B cell (primary cell): ENCODE results near the gene MAP2K5. TPM values are rescaled to one million over a fixed set of nuclear protein-coding genes. Genes with fewer than 3 reads are reported as not detected.

Experiments
- ATAC-seq: fragments of 200-7000 bp; cut with Tn5 transposase; one replicate; pipeline ENCODE4 v1.10.0; 2021; ENCODE audit warnings: low read depth, mild to moderate bottlenecking, moderate number of reproducible peaks, moderate library complexity
- CTCF ChIA-PET: fragments of 350-600 bp; sonication (Branson Sonifier 250); formaldehyde crosslinking; loops from one replicate; lab custom pipeline; 2021; ENCODE audit warnings: antibody characterized with exemption, inconsistent platforms; lab: Charles Lee
- POLR2A ChIA-PET: fragments of 350-600 bp; sonication (Branson Sonifier 250); formaldehyde crosslinking; loops from one replicate; lab custom pipeline; 2021; ENCODE audit warnings: antibody characterized with exemption; lab: Charles Lee
- DNase-seq: peaks from one replicate; pipeline ENCODE4 v3.0.0; 2013
- H2AFZ ChIP-seq: 2 replicates; pipeline ENCODE4 v1.6.1; 2012; ENCODE audit warnings: mild to moderate bottlenecking, low read depth, low read length; ENCODE audit not compliant: insufficient read depth, poor library complexity, severe bottlenecking
- H3K27ac ChIP-seq, 2 donors: 1 replicate in 1 of 2; 2 replicates in 1 of 2; pipeline ENCODE4 v1.5.1; 2012 to 2013; ENCODE audit warnings: low read length in 2 of 2, mild to moderate bottlenecking in 2 of 2, moderate library complexity in 1 of 2
- H3K27me3 ChIP-seq, 4 experiments: fragments of 200-600 bp in 1 of 4; sonication (generic) in 1 of 4; replicated peaks in 1 of 4; 1 replicate in 2 of 4; 2 replicates in 2 of 4; pipeline versions ENCODE4 v1.6.1 to v1.7.0; 2013 to 2016; ENCODE audit warnings: low read length in 3 of 4, mild to moderate bottlenecking in 2 of 4, mixed read lengths in 1 of 4, moderate library complexity in 1 of 4; ENCODE audit not compliant: insufficient read depth in 4 of 4, control insufficient read depth in 3 of 4; ENCODE audit errors: control extremely low read depth in 1 of 4
- H3K36me3 ChIP-seq, 2 experiments: replicated peaks in 1 of 2; 1 replicate in 1 of 2; 2 replicates in 1 of 2; pipeline versions ENCODE4 v1.6.1 to v1.7.1; 2013; ENCODE audit warnings: low read length in 1 of 2; ENCODE audit not compliant: insufficient read depth in 2 of 2, control insufficient read depth in 1 of 2; ENCODE audit errors: control extremely low read depth in 1 of 2, extremely low read depth in 1 of 2
- H3K4me1 ChIP-seq, 2 donors: fragments of 200-600 bp in 1 of 2; sonication (generic) in 1 of 2; 1 replicate in 1 of 2; 2 replicates in 1 of 2; pipeline versions ENCODE4 v1.5.1 to v1.6.1; 2013 to 2017; ENCODE audit warnings: low read length in 2 of 2; ENCODE audit not compliant: control insufficient read depth in 2 of 2, insufficient read depth in 2 of 2
- H3K4me2 ChIP-seq: replicated peaks from 2 replicates; pipeline ENCODE3; 2012; ENCODE audit warnings: mild to moderate bottlenecking, low read depth, low read length; ENCODE audit not compliant: poor library complexity, severe bottlenecking
- H3K4me3 ChIP-seq, 5 experiments: fragments of 200-600 bp in 1 of 5; sonication (generic) in 1 of 5; 1 replicate in 3 of 5; 2 replicates in 2 of 5; pipeline versions ENCODE4 v1.5.1 to v1.7.0; 2011 to 2016; ENCODE audit warnings: low read length in 4 of 5, mild to moderate bottlenecking in 4 of 5, low read depth in 2 of 5, control low read depth in 1 of 5, moderate library complexity in 1 of 5; ENCODE audit not compliant: insufficient read depth in 1 of 5; ENCODE audit errors: control extremely low read depth in 1 of 5, extremely low read depth in 1 of 5
- H3K79me2 ChIP-seq: fragments of 200-600 bp; sonication (generic); one replicate; pipeline ENCODE4 v1.6.0; 2016; ENCODE audit warnings: low read length; ENCODE audit not compliant: control insufficient read depth, insufficient read depth
- H3K9ac ChIP-seq: fragments of 200-600 bp; sonication (generic); 2 replicates; pipeline ENCODE4 v1.6.1; 2017; ENCODE audit warnings: mild to moderate bottlenecking, low read length, moderate library complexity
- H3K9me3 ChIP-seq, 3 donors: one replicate each; pipeline versions ENCODE4 v1.6.1 to v1.7.1; 2013; ENCODE audit warnings: low read length in 2 of 3; ENCODE audit not compliant: control insufficient read depth in 2 of 3, insufficient read depth in 1 of 3; ENCODE audit errors: control extremely low read depth in 1 of 3
- H4K20me1 ChIP-seq: 2 replicates; pipeline ENCODE4 v1.6.0; 2012; ENCODE audit warnings: mild to moderate bottlenecking, low read length; ENCODE audit not compliant: insufficient read depth, control insufficient read depth, poor library complexity, severe bottlenecking
- H3K27ac Mint-ChIP-seq: one replicate; pipeline ENCODE4 v1.8.0; 2021; ENCODE audit warnings: mixed read lengths
- H3K27me3 Mint-ChIP-seq: one replicate; pipeline ENCODE4 v1.8.0; 2021; ENCODE audit warnings: mixed read lengths
- H3K4me1 Mint-ChIP-seq: one replicate; pipeline ENCODE4 v1.8.0; 2021; ENCODE audit warnings: mixed read lengths
- H3K4me3 Mint-ChIP-seq: one replicate; pipeline ENCODE4 v1.8.0; 2021; ENCODE audit warnings: mixed read lengths
- H3K9me3 Mint-ChIP-seq: one replicate; pipeline ENCODE4 v1.8.0; 2022; ENCODE audit warnings: mixed read lengths; ENCODE audit not compliant: insufficient read depth
- EZH2 ChIP-seq: IDR thresholded peaks from 2 replicates; pipeline ENCODE4 v1.6.1; 2012; ENCODE audit warnings: borderline replicate concordance, low read depth, mild to moderate bottlenecking, moderate library complexity, low read length; ENCODE audit not compliant: insufficient read depth, poor library complexity, severe bottlenecking
- WGBS: methylation state at CpG from one replicate; pipeline ENCODE4 v1.1.5; 2013; ENCODE audit warnings: missing lambda C conversion rate; ENCODE audit not compliant: insufficient coverage; 5-methylcytosine and 5-hydroxymethylcytosine counted together
- intact Hi-C: fragments of 100-400 bp; cut with micrococcal nuclease; formaldehyde crosslinking; loops from one replicate; pipeline ENCODE4 v1.10.0; 2022
- polyA plus RNA-seq: library from polyadenylated mRNA; depleted of rRNA; stranded (reverse); fragments of >200 nt; gene quantifications from 2 replicates; pipeline ENCODE4 v1.2.3, GENCODE V29; 2012
- total RNA-seq, 2 donors: library from RNA; stranded (reverse); fragments of 120-200 nt in 1 of 2; gene quantifications; 1 replicate in 1 of 2; 2 replicates in 1 of 2; pipeline versions ENCODE4 v1.2.3 to v1.2.4, GENCODE V29; 2013 to 2022
- TF ChIP-seq, protein P1 (sequence below): fragments of 200-600 bp; IDR thresholded peaks from one replicate; pipeline ENCODE4 v1.8.0; 2022; ENCODE audit warnings: antibody characterized with exemption, mild to moderate bottlenecking

The MAP2K5 gene
- total and polyA plus RNA-seq, 2 donors (not counting 1 experiment from before 2014, with no cell fraction given), result 11.1 to 40.0 TPM

DNA sequence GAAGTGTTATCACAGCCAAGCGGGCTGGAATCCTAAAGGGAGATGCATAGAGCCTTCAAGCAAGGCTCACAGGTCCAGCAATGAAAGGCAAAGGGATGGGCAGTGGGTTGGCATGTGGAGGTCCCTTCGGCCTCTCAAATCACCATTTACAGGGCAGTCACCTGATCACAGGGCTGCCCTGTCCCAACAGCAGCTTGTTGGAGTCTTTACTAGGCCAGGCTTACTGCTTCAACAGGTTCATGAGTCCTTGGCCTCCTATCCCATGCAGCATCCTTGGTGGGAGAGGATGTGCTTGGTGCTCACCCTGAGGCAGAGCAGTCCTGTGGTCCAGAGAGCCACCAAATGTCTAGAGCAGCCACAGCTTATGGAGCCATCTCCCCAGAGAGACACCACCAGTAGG lies 258.6 kb downstream of the MAP2K5 start:
- no peak for ATAC-seq
- H3K9ac ChIP-seq, result no peak overlapping the region
- intact Hi-C loops, result no loop called here
- no peak overlapping the region for H3K4me3 Mint-ChIP-seq
- CTCF ChIA-PET, result no interaction called here
- peaks cover 0 to 3% of the 10 kb centered on the region in 2 experiments for H3K36me3 ChIP-seq
- no peaks in the 10 kb centered on the region for H3K79me2 ChIP-seq
- no peak overlapping the region for H3K4me3 ChIP-seq
- H4K20me1 ChIP-seq, result no peaks in the 10 kb centered on the region
- H3K27ac ChIP-seq, result no peak overlapping the region
- peaks cover 13 to 14% of the 10 kb centered on the region in 2 donors for H3K4me1 ChIP-seq
- H3K4me1 Mint-ChIP-seq, result peaks cover 10% of the 10 kb centered on the region
- DNase-seq, result no peak
- H3K4me2 ChIP-seq, result no peak overlapping the region
- H3K27me3 Mint-ChIP-seq, result no peaks in the 10 kb centered on the region
- no peaks in the 10 kb centered on the region for H3K9me3 ChIP-seq
- TF ChIP-seq, protein P1, sequence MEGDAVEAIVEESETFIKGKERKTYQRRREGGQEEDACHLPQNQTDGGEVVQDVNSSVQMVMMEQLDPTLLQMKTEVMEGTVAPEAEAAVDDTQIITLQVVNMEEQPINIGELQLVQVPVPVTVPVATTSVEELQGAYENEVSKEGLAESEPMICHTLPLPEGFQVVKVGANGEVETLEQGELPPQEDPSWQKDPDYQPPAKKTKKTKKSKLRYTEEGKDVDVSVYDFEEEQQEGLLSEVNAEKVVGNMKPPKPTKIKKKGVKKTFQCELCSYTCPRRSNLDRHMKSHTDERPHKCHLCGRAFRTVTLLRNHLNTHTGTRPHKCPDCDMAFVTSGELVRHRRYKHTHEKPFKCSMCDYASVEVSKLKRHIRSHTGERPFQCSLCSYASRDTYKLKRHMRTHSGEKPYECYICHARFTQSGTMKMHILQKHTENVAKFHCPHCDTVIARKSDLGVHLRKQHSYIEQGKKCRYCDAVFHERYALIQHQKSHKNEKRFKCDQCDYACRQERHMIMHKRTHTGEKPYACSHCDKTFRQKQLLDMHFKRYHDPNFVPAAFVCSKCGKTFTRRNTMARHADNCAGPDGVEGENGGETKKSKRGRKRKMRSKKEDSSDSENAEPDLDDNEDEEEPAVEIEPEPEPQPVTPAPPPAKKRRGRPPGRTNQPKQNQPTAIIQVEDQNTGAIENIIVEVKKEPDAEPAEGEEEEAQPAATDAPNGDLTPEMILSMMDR, result no peak
- no peak for TF ChIP-seq EZH2
- 94% methylated on average over 2 of the region's 2 CpGs for WGBS
- no peak overlapping the region for H2AFZ ChIP-seq
- H3K27ac Mint-ChIP-seq, result no peak overlapping the region
- no peaks in the 10 kb centered on the region for H3K27me3 ChIP-seq
- H3K9me3 Mint-ChIP-seq, result no peaks in the 10 kb centered on the region
- POLR2A ChIA-PET, result no interaction called here

DNA sequence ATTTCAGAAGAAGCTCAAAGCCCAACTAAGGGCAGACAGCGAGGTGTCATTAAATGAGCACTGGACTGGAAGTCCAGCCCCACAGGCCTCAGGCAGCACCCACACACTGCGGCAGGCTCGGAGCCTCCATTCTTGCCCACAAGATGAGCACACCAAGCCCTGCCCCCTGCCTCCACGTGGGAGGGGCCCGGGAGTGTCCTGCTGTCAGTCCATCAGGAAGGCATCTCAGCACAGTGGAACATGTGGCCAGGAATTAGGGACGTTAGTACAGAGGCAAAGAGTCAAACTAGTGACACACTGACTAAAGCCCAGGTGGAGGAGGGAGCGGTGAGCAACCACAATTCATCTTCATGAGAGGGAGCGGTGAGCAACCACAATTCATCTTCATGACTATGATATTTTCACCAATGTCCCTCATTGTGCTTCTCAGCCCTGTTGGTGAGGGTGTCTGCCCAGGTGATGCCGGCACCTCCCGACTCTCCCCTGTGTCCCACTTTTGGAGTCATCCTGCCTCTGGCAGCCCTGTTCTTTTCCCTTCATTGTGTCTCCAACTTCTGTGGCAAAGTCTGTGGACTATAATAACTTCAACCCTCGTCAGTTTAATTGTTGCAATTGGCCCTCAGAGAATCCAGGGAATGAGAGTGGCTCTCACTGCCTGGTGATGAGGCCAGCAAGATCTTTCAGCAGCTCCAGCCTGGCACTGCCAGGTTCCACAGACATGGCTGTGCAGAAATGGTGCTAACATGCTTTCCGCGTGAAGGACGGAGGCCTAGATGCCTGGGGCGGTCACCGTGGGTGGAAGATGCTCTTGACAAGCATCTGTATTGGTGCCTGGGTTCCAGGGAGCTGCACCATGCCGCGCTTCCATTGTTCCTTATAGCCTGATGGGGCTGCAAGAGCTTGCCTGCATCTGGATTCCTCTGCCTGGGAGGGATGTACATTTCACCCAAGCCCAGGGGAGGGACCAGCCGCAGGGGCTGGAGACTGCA lies 259.7 kb downstream of the MAP2K5 start:
- no peaks in the 10 kb centered on the region for H3K9me3 Mint-ChIP-seq

More for the DNA sequence above, 259.7 kb downstream of the MAP2K5 start:
- Histone ChIP-seq H2AFZ (no peak overlapping the region), H3K27ac (no peak overlapping the region), H3K36me3 (peaks cover 0 to 3% of the 10 kb centered on the region in 2 experiments), H3K79me2 (no peaks in the 10 kb centered on the region), H3K4me3 (no peak overlapping the region), H3K4me2 (no peak overlapping the region), H3K9me3 (no peaks in the 10 kb centered on the region), H4K20me1 (no peaks in the 10 kb centered on the region), H3K4me1 (peaks cover 11 to 13% of the 10 kb centered on the region in 2 donors), H3K27me3 (no peaks in the 10 kb centered on the region), H3K9ac (no peak overlapping the region)
- POLR2A ChIA-PET, result no interaction called here
- Mint-ChIP-seq H3K27me3 (no peaks in the 10 kb centered on the region), H3K4me1 (peaks cover 7% of the 10 kb centered on the region), H3K27ac (no peak overlapping the region), H3K4me3 (no peak overlapping the region)
- CTCF ChIA-PET, result no interaction called here
- no peak for ATAC-seq
- intact Hi-C loops, result no loop called here
- WGBS, result 92% methylated on average over 18 of the region's 19 CpGs
- TF ChIP-seq, protein P1, result no peak
- TF ChIP-seq EZH2, result no peak
- no peak for DNase-seq
